GM23248 (cell line): Measurements from ENCODE around the gene FRAT2. TPM values are rescaled to one million over a fixed set of nuclear protein-coding genes. Genes with fewer than 3 reads are reported as not detected.

Experiments used
- DNase-seq: peaks from one replicate; pipeline ENCODE4 v3.0.0-alpha.2; 2015
- H2AFZ ChIP-seq: fragments of 200-600 bp; sonication (generic); 2 replicates; pipeline ENCODE4 v1.6.1; 2016; ENCODE audit warnings: antibody characterized with exemption
- H3F3A ChIP-seq: fragments of 200-600 bp; sonication (generic); 2 replicates; pipeline ENCODE4 v1.6.1; 2016; ENCODE audit warnings: mild to moderate bottlenecking, antibody characterized with exemption, mixed run types; ENCODE audit not compliant: insufficient read depth
- H3K27ac ChIP-seq: fragments of 200-600 bp; sonication (generic); 2 replicates; pipeline ENCODE4 v1.5.1; 2016; ENCODE audit warnings: mild to moderate bottlenecking
- H3K27me3 ChIP-seq: fragments of 200-600 bp; sonication (generic); replicated peaks from 2 replicates; pipeline ENCODE4 v1.6.1; 2016; ENCODE audit warnings: mild to moderate bottlenecking; ENCODE audit not compliant: insufficient read depth
- H3K36me3 ChIP-seq: fragments of 200-600 bp; sonication (generic); 2 replicates; pipeline ENCODE4 v1.6.1; 2016; ENCODE audit warnings: low read depth, mild to moderate bottlenecking
- H3K4me1 ChIP-seq: fragments of 200-600 bp; sonication (generic); 2 replicates; pipeline ENCODE4 v1.6.1; 2016; ENCODE audit warnings: mild to moderate bottlenecking; ENCODE audit not compliant: insufficient read depth
- H3K4me2 ChIP-seq: fragments of 200-600 bp; sonication (generic); one replicate; pipeline ENCODE4 v1.6.1; 2016; ENCODE audit warnings: mild to moderate bottlenecking; ENCODE audit not compliant: unreplicated experiment
- H3K4me3 ChIP-seq: fragments of 200-600 bp; sonication (generic); 2 replicates; pipeline ENCODE4 v1.5.1; 2016; ENCODE audit warnings: mild to moderate bottlenecking
- H3K79me2 ChIP-seq: fragments of 200-600 bp; sonication (generic); 2 replicates; pipeline ENCODE4 v1.6.1; 2016; ENCODE audit warnings: mild to moderate bottlenecking; ENCODE audit not compliant: insufficient read depth
- H3K9ac ChIP-seq: fragments of 200-600 bp; sonication (generic); 2 replicates; pipeline ENCODE4 v1.6.1; 2016; ENCODE audit warnings: mild to moderate bottlenecking
- H3K9me2 ChIP-seq: fragments of 200-600 bp; sonication (generic); 2 replicates; pipeline ENCODE4 v1.6.1; 2016; ENCODE audit warnings: mixed run types, mild to moderate bottlenecking, moderate library complexity; ENCODE audit not compliant: insufficient read depth
- H3K9me3 ChIP-seq: fragments of 200-600 bp; sonication (generic); one replicate; pipeline ENCODE4 v1.6.1; 2017; ENCODE audit warnings: low read depth
- H4K20me1 ChIP-seq: fragments of 200-600 bp; sonication (generic); 2 replicates; pipeline ENCODE4 v1.6.0; 2016; ENCODE audit not compliant: insufficient read depth
- EZH2 ChIP-seq: fragments of 200-600 bp; sonication (generic); IDR thresholded peaks from 2 replicates; pipeline ENCODE4 v1.6.1; 2018; ENCODE audit warnings: antibody characterized with exemption, mild to moderate bottlenecking; ENCODE audit not compliant: insufficient read depth, poor library complexity, severe bottlenecking
- EZH2phosphoT487 ChIP-seq: fragments of 200-600 bp; sonication (generic); IDR thresholded peaks from 2 replicates; pipeline ENCODE4 v1.6.1; 2018; ENCODE audit warnings: antibody characterized with exemption, moderate library complexity, mild to moderate bottlenecking, low read depth; ENCODE audit not compliant: insufficient read depth
- WGBS, 2 experiments: methylation state at CpG; one replicate each; pipeline ENCODE4 v1.1.6; 2015 to 2017; ENCODE audit warnings: low lambda C conversion rate in 2 of 2, low coverage in 1 of 2; ENCODE audit errors: missing lambda C conversion rate in 2 of 2; 5-methylcytosine and 5-hydroxymethylcytosine counted together
- in situ Hi-C: fragments of 300-500 bp; cut with MboI; formaldehyde crosslinking; loops from 2 replicates; pipeline ENCODE4 v1.15.0; 2020
- polyA plus RNA-seq: library from polyadenylated mRNA; unstranded; fragments of >200 nt; fragmentation: Nextera tagmentation; extraction: Ambion mirVana; gene quantifications from 2 replicates; pipeline ENCODE4 v1.2.1, GENCODE V29; 2016
- total RNA-seq: library from RNA; depleted of rRNA; stranded (reverse); fragments of >200 nt; shearing (Covaris generic); gene quantifications from 2 replicates; pipeline ENCODE4 v1.2.3, GENCODE V29; 2014

Gene FRAT2
- total and polyA plus RNA-seq, 2 experiments from 2014 or later, result 1.6 to 10.3 TPM

DNA sequence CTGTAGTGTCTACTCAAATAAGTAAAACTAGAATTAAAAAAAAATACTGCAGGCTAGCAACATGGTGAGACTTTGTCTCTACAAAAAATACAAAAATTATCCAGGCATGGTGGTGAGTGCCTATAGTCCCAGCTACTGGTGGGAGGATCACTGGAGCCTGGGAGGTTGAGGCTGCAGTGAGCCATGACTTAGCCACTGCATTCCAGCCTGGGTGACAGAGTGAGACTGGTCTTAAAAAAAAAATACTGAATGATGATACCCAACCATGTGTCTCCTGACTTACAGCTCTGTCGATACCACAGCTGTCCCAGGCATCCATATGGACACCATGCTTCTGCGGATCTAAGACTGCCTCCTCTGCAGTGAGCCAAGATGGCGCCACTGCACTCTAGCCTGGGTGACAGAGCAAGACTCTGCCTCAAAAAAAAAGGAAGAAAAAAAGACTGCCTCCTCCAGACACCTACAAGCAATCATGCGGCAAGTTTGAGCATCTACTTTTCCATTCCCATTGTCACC, 23.4 kb downstream of the FRAT2 start:
- H3K36me3 ChIP-seq, result no peaks in the 10 kb centered on the region
- H3F3A ChIP-seq, result peaks cover 11% of the 10 kb centered on the region; the same call in 1 of the 2 replicates
- H3K4me3 ChIP-seq, result no peak overlapping the region
- in situ Hi-C loops, result no loop called here
- no peak for DNase-seq
- H3K27me3 ChIP-seq, result no peaks in the 10 kb centered on the region
- no peaks in the 10 kb centered on the region for H4K20me1 ChIP-seq
- no peaks in the 10 kb centered on the region for H3K9me2 ChIP-seq
- H3K9ac ChIP-seq, result no peak overlapping the region
- H3K4me1 ChIP-seq, result peaks cover 4% of the 10 kb centered on the region; the same call in 1 of the 2 replicates
- H3K79me2 ChIP-seq, result no peaks in the 10 kb centered on the region
- no peaks in the 10 kb centered on the region for H3K9me3 ChIP-seq
- 45 to 61% methylated on average over 4 of the region's 4 CpGs for WGBS, 2 experiments
- no peak overlapping the region for H2AFZ ChIP-seq
- H3K27ac ChIP-seq, result no peak overlapping the region
- TF ChIP-seq EZH2 (no peak), EZH2phosphoT487 (no peak)
- no peak overlapping the region for H3K4me2 ChIP-seq

DNA sequence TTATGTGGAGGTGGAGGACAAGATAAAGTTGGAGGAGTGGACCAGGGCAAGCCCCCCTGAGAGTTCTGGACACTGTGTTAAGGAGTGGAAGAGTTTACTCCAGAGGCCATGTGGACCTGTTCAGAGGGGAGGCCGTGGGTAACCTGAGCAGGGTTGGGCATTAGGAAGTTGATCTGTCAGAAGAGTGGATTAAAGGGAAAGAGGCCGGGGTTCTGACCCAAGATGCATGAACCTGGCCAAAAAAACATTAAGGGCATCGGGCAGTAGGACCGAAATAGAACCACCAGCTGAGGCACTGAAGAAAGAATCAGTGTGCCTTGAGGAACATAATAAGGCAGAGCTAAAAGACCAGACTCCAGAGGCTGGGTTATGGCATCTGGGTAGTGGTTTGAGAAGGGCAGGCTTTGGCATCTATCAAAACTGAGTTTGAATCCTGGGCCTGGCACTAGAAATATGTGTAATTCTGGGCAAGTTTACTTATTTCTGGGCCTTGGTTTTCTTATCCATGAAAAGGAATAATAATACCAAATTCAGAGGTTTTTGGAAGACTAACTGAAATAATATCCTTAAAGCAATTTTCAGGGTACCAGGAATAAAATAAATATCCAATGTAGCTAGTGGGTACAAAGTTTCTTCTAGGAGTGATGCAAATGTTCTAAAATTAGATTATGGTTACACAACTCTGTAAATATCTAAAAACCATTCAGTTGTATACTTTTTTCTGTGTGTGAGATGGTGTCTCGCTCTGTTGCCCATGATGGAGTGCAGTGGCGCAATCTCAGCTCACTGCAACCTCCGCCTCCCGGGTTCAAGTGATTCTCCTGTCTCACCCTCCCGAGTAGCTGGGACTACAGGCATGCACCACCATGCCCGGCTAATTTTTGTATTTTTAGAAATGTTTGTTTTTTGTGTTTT, 26.4 kb downstream of the FRAT2 start:
- Histone ChIP-seq H3K4me1 (no peaks in the 10 kb centered on the region), H2AFZ (no peak overlapping the region), H3K9me3 (no peaks in the 10 kb centered on the region), H3K9me2 (no peaks in the 10 kb centered on the region), H3K9ac (no peak overlapping the region), H3F3A (no peaks in the 10 kb centered on the region), H3K27me3 (no peaks in the 10 kb centered on the region), H4K20me1 (no peaks in the 10 kb centered on the region), H3K4me2 (no peak overlapping the region), H3K79me2 (no peaks in the 10 kb centered on the region), H3K36me3 (no peaks in the 10 kb centered on the region), H3K27ac (no peak overlapping the region), H3K4me3 (no peak overlapping the region)
- in situ Hi-C loops, result no loop called here
- TF ChIP-seq EZH2 (no peak), EZH2phosphoT487 (no peak)
- WGBS, 2 experiments, result 77 to 88% methylated on average over 9 to 10 of the region's 10 CpGs
- no peak for DNase-seq

DNA sequence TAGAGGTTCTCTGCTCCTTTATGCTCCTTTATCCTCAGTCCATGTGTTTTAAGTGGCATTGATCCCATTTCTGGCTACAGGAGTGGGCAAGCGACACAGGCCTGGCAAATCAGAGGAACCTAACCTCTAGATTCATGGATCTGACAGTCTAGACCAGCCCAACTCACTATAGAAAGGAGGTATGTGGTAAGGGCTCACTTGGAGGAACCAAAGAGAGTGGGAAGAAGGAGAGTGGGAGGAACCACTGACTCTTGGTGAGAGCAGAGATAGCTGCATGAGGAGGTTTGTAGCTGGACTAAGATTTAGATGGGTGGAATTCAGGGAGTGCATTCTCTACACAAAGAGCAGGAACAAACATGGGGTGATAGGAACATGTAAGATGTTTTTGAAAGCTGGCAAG, 27.1 kb downstream of the FRAT2 start:
- Histone ChIP-seq H3K27ac (no peak overlapping the region), H3K79me2 (no peaks in the 10 kb centered on the region), H3K9me3 (no peaks in the 10 kb centered on the region), H3K36me3 (no peaks in the 10 kb centered on the region), H3K9ac (no peak overlapping the region), H3F3A (no peaks in the 10 kb centered on the region), H3K27me3 (no peaks in the 10 kb centered on the region), H3K4me1 (no peaks in the 10 kb centered on the region), H3K4me3 (no peak overlapping the region), H4K20me1 (no peaks in the 10 kb centered on the region), H3K9me2 (no peaks in the 10 kb centered on the region), H3K4me2 (no peak overlapping the region), H2AFZ (no peak overlapping the region)
- WGBS, 2 experiments, result 52 to 79% methylated on average over 1 of the region's 1 CpG
- no peak for DNase-seq
- in situ Hi-C loops, result no loop called here
- no peak for TF ChIP-seq EZH2
- no peak for TF ChIP-seq EZH2phosphoT487

DNA sequence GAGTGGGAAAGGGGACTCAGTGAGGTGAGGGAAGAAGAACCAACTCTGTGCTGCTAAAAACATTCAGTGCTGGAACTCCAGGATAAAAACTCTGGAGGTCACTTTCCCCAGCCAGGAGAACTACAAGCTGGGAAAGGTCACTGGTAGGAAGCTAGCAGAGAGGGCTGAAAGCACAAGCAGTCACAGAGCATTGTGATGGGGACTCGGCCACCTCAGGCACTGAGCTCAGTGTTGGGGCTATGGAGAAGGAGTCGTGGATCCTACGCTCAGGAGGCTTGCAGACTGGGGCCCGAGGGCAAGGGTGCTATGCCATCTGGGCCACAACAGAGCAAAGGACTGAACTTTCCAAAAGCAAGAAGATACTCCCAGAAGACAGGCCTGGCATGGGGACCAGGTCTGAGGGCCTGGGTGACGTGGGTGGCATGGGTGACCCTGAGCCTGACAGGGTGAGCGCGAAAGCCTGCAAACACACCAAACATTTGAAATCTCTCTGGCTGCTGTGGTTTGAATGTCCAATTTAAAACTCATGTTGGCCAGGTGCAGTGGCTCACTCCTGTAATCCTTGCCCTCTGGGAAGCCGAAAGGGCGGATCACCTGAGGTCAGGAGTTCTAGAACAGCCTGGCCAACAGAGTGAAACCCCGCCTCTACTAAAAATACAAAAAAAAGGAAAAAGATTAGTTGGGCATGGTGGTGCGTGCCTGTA, 32.3 kb downstream of the FRAT2 start:
- in situ Hi-C loops, result no loop called here
- DNase-seq, result no peak

More for the DNA sequence above, 32.3 kb downstream of the FRAT2 start:
- H4K20me1 ChIP-seq, result no peaks in the 10 kb centered on the region
- no peak overlapping the region for H3K27ac ChIP-seq
- no peaks in the 10 kb centered on the region for H3K36me3 ChIP-seq
- no peak overlapping the region for H2AFZ ChIP-seq
- TF ChIP-seq EZH2, result no peak
- no peak for TF ChIP-seq EZH2phosphoT487
- no peak overlapping the region for H3K4me3 ChIP-seq
- no peaks in the 10 kb centered on the region for H3K79me2 ChIP-seq
- no peaks in the 10 kb centered on the region for H3K27me3 ChIP-seq
- no peaks in the 10 kb centered on the region for H3F3A ChIP-seq
- no peaks in the 10 kb centered on the region for H3K9me2 ChIP-seq
- WGBS, 2 experiments, result 85 to 87% methylated on average over 11 of the region's 11 CpGs
- no peaks in the 10 kb centered on the region for H3K9me3 ChIP-seq
- no peak overlapping the region for H3K4me2 ChIP-seq
- H3K4me1 ChIP-seq, result no peaks in the 10 kb centered on the region
- no peak overlapping the region for H3K9ac ChIP-seq
